SK-N-SH treated with all-trans-retinoic acid at 6 μM for 48 hours (cell line): Measurements from ENCODE around the gene CYP2E1.
"Not testable (repeated sequence)": the region's sequence is repeated elsewhere in the genome, so short reads cannot be mapped to it uniquely, and the experiment has no call there.

Experiments
- ATAC-seq: fragments of 200-7000 bp; cut with Tn5 transposase; 3 replicates; pipeline ENCODE4 v1.9.1; 2020; ENCODE audit warnings: mild to moderate bottlenecking, moderate library complexity
- ARNTL ChIP-seq: fragments of 450-650 bp; formaldehyde crosslinking; IDR thresholded peaks from 2 replicates; pipeline ENCODE4 v1.5.0; 2020; ENCODE audit warnings: low read depth, mild to moderate bottlenecking, moderate library complexity, borderline replicate concordance
- BACH2 ChIP-seq: fragments of 250-450 bp; sonication (Bioruptor Pico); IDR thresholded peaks from 2 replicates; pipeline ENCODE4 v1.9.0; 2021; ENCODE audit warnings: mild to moderate bottlenecking, borderline replicate concordance
- ESRRG ChIP-seq: fragments of 250-450 bp; sonication (Bioruptor Pico); IDR thresholded peaks from 2 replicates; pipeline ENCODE4 v1.6.1; 2021; ENCODE audit warnings: mild to moderate bottlenecking
- GLIS3 ChIP-seq: fragments of 250-450 bp; sonication (Bioruptor Pico); IDR thresholded peaks from 2 replicates; pipeline ENCODE4 v1.5.0; 2020; ENCODE audit warnings: mild to moderate bottlenecking, moderate library complexity
- ISL1 ChIP-seq: fragments of 250-450 bp; sonication (Bioruptor Pico); IDR thresholded peaks from 2 replicates; pipeline ENCODE4 v2.1.2; 2022; ENCODE audit warnings: mild to moderate bottlenecking, moderate library complexity
- PPARA ChIP-seq: fragments of 250-450 bp; sonication (Bioruptor Pico); IDR thresholded peaks from 2 replicates; pipeline ENCODE4 v1.5.0; 2020; ENCODE audit warnings: mild to moderate bottlenecking, borderline replicate concordance
- RARB ChIP-seq: fragments of 250-450 bp; sonication (Bioruptor Pico); IDR thresholded peaks from 2 replicates; pipeline ENCODE4 v1.8.0; 2021; ENCODE audit warnings: mild to moderate bottlenecking, moderate library complexity
- SNAI2 ChIP-seq: fragments of 250-450 bp; sonication (Bioruptor Pico); IDR thresholded peaks from 2 replicates; pipeline ENCODE4 v1.5.0; 2020; ENCODE audit warnings: mild to moderate bottlenecking, moderate library complexity
- TCF4 ChIP-seq: fragments of 250-450 bp; sonication (Bioruptor Pico); IDR thresholded peaks from 2 replicates; pipeline ENCODE4 v1.8.0; 2021; ENCODE audit warnings: mild to moderate bottlenecking, moderate library complexity, borderline replicate concordance
- TOX ChIP-seq: fragments of 250-450 bp; sonication (Bioruptor Pico); IDR thresholded peaks from 2 replicates; pipeline ENCODE4 v1.8.0; 2021; ENCODE audit warnings: mild to moderate bottlenecking, moderate library complexity, borderline replicate concordance
- ZC3H10 ChIP-seq: fragments of 250-450 bp; sonication (Bioruptor Pico); IDR thresholded peaks from 2 replicates; pipeline ENCODE4 v1.5.1; 2021; ENCODE audit warnings: mild to moderate bottlenecking, moderate library complexity
- ZFP3 ChIP-seq: fragments of 250-450 bp; sonication (Bioruptor Pico); IDR thresholded peaks from 2 replicates; pipeline ENCODE4 v1.5.0; 2020; ENCODE audit warnings: mild to moderate bottlenecking, moderate library complexity
- ZFP30 ChIP-seq: fragments of 450-650 bp; formaldehyde crosslinking; IDR thresholded peaks from 2 replicates; pipeline ENCODE4 v1.5.0; 2022; ENCODE audit warnings: mild to moderate bottlenecking, moderate library complexity
- ZNF70 ChIP-seq: fragments of 450-650 bp; formaldehyde crosslinking; IDR thresholded peaks from 2 replicates; pipeline ENCODE4 v1.5.0; 2020; ENCODE audit warnings: mild to moderate bottlenecking, moderate library complexity
- ZNF8 ChIP-seq: fragments of 450-650 bp; formaldehyde crosslinking; IDR thresholded peaks from 2 replicates; pipeline ENCODE4 v1.5.0; 2020; ENCODE audit warnings: mild to moderate bottlenecking, moderate library complexity
- TF ChIP-seq, protein P1 (sequence below): fragments of 250-450 bp; sonication (Bioruptor Pico); IDR thresholded peaks from 2 replicates; pipeline ENCODE4 v1.5.1; 2021; ENCODE audit warnings: mild to moderate bottlenecking, moderate library complexity
- TF ChIP-seq, protein P2 (sequence below): fragments of 250-450 bp; sonication (Bioruptor Pico); IDR thresholded peaks from 2 replicates; pipeline ENCODE4 v1.8.0; 2020; ENCODE audit warnings: mild to moderate bottlenecking, moderate library complexity, borderline replicate concordance
- TF ChIP-seq, protein P3 (sequence below): fragments of 250-450 bp; sonication (Bioruptor Pico); IDR thresholded peaks from 2 replicates; pipeline ENCODE4 v1.5.0; 2020; ENCODE audit warnings: mild to moderate bottlenecking, moderate library complexity
- TF ChIP-seq, protein P4 (sequence below): fragments of 250-450 bp; sonication (Bioruptor Pico); IDR thresholded peaks from 2 replicates; pipeline ENCODE4 v1.5.1; 2020; ENCODE audit warnings: low read depth, mild to moderate bottlenecking, moderate library complexity

CYP2E1 gene

DNA sequence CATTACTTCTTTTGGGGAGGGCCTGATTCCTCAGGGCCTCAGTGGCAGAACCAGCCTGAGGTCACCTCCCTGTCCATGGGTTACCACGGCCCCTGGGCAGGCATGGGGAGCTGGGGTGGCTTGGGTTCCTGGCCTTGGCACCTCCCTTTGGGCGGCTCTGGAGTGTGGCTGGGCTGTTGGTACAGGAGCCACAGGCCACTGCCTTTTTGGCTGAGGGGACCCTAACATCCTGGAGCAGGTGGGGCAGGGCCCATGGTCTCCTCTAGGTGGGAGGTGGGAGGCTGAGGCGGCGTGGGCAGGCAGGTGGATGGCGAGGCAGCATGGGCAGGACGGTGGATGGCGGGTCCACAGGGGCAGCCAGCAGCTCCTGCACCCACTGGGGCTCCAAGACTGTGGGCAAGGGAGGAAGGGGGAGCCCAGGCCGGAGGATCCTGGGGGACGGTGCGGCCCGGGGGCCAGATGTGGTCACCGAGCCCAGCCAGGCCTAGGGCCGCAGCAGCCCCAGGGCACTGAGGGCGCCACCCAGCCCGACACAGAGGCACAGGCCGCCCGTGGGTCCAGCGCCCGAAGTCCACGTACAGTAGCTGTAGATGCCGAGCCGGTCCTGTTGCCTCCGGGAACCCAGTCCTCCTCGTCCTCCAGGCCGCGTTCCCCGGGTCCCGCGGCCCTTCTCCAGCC, 40.6 kb downstream of the CYP2E1 start:
- TF ChIP-seq ZFP30 (no peak), BACH2 (CRISPR knock-in tag) (no peak), ESRRG (CRISPR knock-in tag) (no peak), RARB (no peak), ZNF8 (CRISPR knock-in tag) (no peak)
- TF ChIP-seq, protein P1, sequence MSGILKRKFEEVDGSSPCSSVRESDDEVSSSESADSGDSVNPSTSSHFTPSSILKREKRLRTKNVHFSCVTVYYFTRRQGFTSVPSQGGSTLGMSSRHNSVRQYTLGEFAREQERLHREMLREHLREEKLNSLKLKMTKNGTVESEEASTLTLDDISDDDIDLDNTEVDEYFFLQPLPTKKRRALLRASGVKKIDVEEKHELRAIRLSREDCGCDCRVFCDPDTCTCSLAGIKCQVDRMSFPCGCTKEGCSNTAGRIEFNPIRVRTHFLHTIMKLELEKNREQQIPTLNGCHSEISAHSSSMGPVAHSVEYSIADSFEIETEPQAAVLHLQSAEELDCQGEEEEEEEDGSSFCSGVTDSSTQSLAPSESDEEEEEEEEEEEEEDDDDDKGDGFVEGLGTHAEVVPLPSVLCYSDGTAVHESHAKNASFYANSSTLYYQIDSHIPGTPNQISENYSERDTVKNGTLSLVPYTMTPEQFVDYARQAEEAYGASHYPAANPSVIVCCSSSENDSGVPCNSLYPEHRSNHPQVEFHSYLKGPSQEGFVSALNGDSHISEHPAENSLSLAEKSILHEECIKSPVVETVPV (CRISPR knock-in tag), result no peak
- TF ChIP-seq, all 23 proteins: peak for 0
- ATAC-seq, result no peak

DNA sequence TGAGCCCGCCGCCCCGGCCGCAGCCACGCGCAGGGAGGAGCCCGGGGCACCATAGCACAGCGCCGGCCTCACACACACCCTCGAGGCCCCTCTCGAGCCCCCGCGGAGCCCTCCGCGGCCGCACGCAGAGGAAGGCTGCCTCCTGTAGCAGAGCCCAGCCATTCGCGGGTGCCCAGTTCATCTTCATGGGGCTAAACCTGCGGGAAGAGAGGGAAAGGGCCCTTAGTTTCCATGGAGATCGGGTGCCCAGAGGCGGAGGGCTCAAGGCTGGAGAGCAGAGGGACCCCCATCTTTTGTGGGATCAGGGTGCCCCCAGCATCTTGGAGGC, 41.1 kb downstream of the CYP2E1 start:
- TF ChIP-seq, protein P1 (CRISPR knock-in tag), result no peak
- TF ChIP-seq, protein P2, sequence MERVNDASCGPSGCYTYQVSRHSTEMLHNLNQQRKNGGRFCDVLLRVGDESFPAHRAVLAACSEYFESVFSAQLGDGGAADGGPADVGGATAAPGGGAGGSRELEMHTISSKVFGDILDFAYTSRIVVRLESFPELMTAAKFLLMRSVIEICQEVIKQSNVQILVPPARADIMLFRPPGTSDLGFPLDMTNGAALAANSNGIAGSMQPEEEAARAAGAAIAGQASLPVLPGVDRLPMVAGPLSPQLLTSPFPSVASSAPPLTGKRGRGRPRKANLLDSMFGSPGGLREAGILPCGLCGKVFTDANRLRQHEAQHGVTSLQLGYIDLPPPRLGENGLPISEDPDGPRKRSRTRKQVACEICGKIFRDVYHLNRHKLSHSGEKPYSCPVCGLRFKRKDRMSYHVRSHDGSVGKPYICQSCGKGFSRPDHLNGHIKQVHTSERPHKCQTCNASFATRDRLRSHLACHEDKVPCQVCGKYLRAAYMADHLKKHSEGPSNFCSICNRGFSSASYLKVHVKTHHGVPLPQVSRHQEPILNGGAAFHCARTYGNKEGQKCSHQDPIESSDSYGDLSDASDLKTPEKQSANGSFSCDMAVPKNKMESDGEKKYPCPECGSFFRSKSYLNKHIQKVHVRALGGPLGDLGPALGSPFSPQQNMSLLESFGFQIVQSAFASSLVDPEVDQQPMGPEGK, result no peak
- TF ChIP-seq PPARA (CRISPR knock-in tag) (no peak), BACH2 (CRISPR knock-in tag) (no peak), ISL1 (no peak), GLIS3 (no peak), TCF4 (no peak), RARB (no peak), ZC3H10 (CRISPR knock-in tag) (no peak), ZFP3 (CRISPR knock-in tag) (no peak), ZNF8 (CRISPR knock-in tag) (no peak), ZNF70 (no peak), ARNTL (CRISPR knock-in tag) (no peak), SNAI2 (CRISPR knock-in tag) (no peak), TOX (no peak)
- TF ChIP-seq, protein P3, sequence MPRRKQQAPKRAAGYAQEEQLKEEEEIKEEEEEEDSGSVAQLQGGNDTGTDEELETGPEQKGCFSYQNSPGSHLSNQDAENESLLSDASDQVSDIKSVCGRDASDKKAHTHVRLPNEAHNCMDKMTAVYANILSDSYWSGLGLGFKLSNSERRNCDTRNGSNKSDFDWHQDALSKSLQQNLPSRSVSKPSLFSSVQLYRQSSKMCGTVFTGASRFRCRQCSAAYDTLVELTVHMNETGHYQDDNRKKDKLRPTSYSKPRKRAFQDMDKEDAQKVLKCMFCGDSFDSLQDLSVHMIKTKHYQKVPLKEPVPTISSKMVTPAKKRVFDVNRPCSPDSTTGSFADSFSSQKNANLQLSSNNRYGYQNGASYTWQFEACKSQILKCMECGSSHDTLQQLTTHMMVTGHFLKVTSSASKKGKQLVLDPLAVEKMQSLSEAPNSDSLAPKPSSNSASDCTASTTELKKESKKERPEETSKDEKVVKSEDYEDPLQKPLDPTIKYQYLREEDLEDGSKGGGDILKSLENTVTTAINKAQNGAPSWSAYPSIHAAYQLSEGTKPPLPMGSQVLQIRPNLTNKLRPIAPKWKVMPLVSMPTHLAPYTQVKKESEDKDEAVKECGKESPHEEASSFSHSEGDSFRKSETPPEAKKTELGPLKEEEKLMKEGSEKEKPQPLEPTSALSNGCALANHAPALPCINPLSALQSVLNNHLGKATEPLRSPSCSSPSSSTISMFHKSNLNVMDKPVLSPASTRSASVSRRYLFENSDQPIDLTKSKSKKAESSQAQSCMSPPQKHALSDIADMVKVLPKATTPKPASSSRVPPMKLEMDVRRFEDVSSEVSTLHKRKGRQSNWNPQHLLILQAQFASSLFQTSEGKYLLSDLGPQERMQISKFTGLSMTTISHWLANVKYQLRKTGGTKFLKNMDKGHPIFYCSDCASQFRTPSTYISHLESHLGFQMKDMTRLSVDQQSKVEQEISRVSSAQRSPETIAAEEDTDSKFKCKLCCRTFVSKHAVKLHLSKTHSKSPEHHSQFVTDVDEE, result no peak
- TF ChIP-seq, protein P4, sequence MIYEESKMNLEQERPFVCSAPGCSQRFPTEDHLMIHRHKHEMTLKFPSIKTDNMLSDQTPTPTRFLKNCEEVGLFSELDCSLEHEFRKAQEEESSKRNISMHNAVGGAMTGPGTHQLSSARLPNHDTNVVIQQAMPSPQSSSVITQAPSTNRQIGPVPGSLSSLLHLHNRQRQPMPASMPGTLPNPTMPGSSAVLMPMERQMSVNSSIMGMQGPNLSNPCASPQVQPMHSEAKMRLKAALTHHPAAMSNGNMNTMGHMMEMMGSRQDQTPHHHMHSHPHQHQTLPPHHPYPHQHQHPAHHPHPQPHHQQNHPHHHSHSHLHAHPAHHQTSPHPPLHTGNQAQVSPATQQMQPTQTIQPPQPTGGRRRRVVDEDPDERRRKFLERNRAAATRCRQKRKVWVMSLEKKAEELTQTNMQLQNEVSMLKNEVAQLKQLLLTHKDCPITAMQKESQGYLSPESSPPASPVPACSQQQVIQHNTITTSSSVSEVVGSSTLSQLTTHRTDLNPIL (CRISPR knock-in tag), result no peak
- ATAC-seq, result no peak

DNA sequence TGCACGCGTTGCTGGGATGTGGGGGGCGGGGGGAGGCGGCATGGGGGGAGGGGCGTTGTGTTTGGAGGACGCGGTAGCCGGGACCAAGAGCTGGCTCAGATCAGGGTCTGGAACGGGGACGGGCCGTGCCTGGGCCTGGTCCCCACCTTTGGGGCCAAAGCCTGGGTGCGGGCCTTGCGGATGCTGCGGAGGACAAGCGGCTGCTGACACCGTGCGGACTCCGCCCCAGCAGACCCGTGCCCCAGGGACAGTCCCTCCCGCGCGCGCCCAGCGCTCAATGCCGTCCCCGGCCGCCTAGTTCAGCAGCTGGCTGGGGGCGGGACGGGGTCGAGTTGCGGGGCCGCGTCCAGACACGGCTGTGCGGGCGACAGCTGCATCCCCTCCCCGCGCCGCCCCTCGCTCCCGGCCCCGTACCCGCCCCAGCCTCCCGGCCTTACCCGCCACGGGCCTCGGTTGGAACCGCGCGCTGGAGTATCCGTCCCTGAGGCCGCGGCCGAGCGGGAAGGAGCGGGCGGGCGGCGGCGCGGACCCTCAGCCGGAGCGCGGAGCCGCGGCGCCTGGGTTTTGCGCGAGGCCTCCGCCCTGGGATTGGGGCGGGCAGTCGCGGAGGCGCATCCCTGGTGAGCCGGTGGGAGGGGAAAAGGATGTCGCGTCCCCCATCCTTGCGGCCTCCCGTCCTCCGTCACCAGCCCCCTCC, 41.8 kb downstream of the CYP2E1 start:
- peak; percentile 47 for ATAC-seq

DNA sequence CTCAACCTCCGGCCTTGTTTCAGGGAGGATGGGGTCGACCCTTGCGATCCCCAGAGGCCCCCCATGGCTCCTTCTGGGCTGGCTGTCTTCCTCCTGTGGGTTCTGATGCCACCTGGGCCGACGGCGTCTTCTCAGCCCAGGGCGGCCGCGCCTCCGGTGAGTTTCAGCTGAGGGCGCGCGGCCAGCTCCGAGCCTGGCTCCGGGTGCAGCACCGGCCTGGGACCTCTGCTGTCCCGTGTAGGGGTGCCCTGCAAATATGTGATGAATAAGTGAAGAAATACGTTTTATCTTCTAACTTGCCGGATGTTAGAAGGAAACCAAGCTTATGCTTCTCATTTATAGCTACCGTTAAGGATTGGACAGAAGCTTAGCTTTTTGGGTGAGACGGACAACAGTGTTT, 42.6 kb downstream of the CYP2E1 start:
- peak; percentile 14; the same call in 2 of the 3 replicates for ATAC-seq

DNA sequence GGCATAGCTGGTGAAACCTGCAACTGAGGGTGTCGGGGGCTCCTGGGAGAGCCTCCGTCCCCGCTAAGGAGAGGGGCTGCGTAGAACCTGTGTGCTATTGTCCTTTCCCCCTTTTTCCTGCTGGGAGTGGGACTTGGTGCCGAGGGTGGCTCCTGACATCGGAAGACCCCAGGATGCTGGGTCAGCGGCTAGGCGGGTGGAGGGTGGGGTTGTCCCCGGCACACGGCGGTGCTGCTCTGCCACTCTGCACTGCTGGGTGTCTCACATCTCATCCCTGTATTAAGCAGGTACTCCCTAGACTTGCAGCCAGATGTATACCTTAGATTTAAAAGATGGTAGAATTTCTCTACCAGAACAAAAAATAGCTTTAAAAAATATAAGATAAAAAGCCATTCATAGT, 44.9 kb downstream of the CYP2E1 start:
- ATAC-seq, result not testable (repeated sequence)
